OCI-LY1 (cell line): Measurements from ENCODE around the gene TAC4.

Source experiments
- EZH2 ChIP-seq: fragments of 200-600 bp; sonication (generic), shearing (Covaris generic); IDR thresholded peaks from 2 replicates; pipeline ENCODE4 v1.8.0; 2017; ENCODE audit warnings: borderline replicate concordance, mixed run types, mild to moderate bottlenecking, antibody characterized with exemption, low read length, moderate library complexity, mixed read lengths
- TF ChIP-seq, protein P1 (sequence below): fragments of 200-600 bp; sonication (generic), shearing (Covaris generic); IDR thresholded peaks from 2 replicates; pipeline ENCODE4 v1.5.1; 2017; ENCODE audit warnings: mild to moderate bottlenecking, antibody characterized with exemption, low read length, moderate library complexity, mixed read lengths

DNA sequence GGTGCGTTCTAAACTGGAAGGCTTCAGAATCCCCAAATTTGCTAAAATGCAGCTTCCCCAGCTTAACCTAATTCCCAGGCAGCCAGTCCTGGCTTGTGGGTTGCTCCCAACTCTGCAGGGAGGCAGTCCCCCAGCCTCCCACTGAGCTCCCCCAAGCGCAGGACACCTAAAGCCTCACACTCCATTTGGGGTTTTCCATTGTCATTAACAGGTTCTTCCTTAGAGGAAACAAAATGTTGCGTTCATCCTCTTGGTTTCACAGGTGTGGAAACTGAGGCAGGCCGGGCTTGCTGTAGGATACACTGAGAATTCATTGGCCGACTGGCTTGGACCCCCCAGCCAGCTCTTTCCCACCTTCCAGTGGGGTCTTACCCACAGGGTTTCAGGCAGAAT, 2.3 kb upstream of the TAC4 start:
- TF ChIP-seq, protein P1, sequence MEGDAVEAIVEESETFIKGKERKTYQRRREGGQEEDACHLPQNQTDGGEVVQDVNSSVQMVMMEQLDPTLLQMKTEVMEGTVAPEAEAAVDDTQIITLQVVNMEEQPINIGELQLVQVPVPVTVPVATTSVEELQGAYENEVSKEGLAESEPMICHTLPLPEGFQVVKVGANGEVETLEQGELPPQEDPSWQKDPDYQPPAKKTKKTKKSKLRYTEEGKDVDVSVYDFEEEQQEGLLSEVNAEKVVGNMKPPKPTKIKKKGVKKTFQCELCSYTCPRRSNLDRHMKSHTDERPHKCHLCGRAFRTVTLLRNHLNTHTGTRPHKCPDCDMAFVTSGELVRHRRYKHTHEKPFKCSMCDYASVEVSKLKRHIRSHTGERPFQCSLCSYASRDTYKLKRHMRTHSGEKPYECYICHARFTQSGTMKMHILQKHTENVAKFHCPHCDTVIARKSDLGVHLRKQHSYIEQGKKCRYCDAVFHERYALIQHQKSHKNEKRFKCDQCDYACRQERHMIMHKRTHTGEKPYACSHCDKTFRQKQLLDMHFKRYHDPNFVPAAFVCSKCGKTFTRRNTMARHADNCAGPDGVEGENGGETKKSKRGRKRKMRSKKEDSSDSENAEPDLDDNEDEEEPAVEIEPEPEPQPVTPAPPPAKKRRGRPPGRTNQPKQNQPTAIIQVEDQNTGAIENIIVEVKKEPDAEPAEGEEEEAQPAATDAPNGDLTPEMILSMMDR, result no peak
- no peak for TF ChIP-seq EZH2
